HG02588 (cell line): ENCODE results near the gene AUTS2.

ENCODE experiments used
- ATAC-seq: cut with Tn5 transposase; IDR thresholded peaks from one replicate; pipeline ENCODE4 v1.9.1; 2021; ENCODE audit warnings: mild to moderate bottlenecking, moderate library complexity; ENCODE audit not compliant: unreplicated experiment

Gene AUTS2

GRCh38 chr7:70383066-70383782 is 784.9 kb downstream of the AUTS2 start:
- no peak for ATAC-seq

GRCh38 chr7:70384024-70384423 is 785.7 kb downstream of the AUTS2 start:
- ATAC-seq = no peak

GRCh38 chr7:70384891-70385290 is 786.6 kb downstream of the AUTS2 start:
- no peak for ATAC-seq

- no peak for ATAC-seq
These were observed 788.9 kb downstream of the AUTS2 start for GRCh38 chr7:70387217-70387616.

DNA sequence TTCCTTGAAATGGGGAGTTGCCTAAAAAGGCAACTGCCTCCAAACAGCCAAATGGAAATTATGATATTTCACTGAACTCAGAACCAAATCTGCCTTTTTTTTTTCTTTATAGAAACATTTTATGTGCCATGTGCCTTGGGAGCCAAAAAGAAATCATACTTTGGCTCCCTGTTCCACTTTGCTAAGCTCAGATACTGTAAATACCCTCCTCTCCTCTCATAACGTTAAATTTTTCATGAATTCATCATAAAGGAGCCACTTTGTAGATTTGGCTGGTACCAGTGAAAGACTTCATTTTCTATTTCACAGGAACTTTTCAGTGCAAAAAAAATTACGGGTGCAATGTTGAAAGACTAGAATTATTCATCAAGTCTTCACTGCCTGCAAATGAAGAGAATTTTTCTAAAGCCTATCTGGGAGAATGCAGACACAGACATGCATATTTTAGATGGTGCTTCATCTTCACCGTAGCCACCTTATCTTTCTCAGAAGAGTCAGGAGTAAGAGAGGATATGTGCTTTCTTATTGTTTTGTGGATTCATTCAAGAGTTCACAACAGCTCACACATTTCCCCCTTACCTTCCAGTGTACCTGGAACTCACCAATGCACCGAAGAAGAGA is 791.4 kb downstream of the AUTS2 start:
- ATAC-seq = no peak

- no peak for ATAC-seq
These were observed 792.0 kb downstream of the AUTS2 start for GRCh38 chr7:70390251-70390650.

DNA sequence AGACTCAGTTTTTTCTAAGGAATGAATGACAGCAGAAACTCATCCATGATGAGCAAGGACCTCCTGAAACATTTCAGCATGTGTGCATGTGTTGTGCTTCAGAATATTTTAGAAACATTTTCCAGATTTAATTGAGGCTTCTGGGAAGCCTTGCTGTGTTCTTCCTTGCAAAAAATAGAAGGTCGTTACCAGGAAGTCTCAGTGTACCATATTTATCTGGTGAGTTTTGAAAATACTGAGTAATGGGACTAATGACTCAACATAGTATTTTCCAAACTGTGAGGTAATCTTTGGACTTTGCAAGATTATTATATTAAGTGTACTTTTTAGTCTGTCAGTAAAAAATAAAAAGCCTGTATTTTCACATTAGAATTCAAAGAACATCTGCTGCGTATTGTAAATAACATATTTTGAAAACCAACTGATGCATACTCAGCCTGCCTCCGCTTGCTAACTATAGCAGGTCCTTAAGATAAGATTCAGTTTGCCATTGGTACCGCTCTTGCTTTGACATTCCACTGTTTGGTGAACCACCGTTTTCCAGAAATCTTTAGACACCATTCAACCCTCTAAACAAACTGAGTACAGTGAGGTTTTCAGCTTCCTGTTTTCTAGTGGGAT is 794.1 kb downstream of the AUTS2 start:
- no peak for ATAC-seq

- ATAC-seq = no peak
These were observed 794.7 kb downstream of the AUTS2 start for GRCh38 chr7:70392877-70393435.

- ATAC-seq = no peak
These were observed 795.7 kb downstream of the AUTS2 start for GRCh38 chr7:70393956-70394355.

GRCh38 chr7:70400829-70401380 is 802.6 kb downstream of the AUTS2 start:
- ATAC-seq = no peak

GRCh38 chr7:70402069-70402468 is 803.8 kb downstream of the AUTS2 start:
- ATAC-seq = no peak

- ATAC-seq = no peak
These were observed 807.0 kb downstream of the AUTS2 start for GRCh38 chr7:70405241-70405640.

DNA sequence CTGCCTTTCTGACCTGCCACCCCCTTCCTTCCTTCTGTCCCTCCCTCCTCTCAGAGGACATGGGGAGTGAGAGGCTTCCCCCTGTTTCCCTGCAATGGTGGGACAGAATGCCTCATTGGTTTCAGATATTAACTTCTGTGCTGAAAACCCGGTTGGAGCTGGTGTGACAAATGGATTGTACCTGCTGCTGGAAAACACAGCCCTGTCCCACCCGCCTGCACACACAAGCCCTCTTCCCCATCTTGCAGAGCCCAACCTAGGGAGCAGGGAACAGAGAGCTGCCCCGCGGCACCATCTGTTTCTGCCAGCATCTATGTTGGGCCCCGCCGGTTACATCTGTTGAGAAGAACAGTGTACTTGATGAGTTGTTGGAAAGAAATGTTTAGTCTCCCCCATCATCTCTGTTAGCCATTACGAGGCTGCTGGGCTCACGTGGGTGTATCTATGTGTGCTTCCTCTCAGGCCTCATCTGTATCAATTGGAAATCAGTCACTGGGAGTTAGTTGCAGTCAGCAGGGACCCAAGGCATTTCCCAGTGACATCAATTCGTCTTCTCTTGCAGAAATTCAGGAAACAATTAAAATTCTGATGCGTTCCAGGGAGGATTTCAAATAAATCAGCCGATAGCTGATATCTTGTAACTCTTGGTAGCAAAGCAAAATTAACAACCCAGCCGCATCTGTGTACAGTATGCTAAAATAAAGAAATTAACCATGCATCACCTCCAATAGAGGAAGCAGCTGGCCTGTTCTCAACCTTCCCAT is 808.1 kb downstream of the AUTS2 start:
- ATAC-seq = no peak

DNA sequence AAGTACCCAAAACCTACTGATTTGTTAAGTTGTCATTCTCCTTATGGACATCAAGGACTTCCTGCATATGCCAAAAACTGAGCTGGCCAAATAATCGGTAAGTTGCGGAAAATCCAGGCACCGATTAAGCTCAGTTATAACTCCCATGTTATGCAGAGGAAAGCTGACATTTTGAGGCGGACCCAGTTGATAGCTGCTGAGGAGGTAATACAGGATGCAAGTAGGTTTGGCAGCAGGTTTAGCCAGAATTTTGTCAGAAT is 808.6 kb downstream of the AUTS2 start:
- no peak for ATAC-seq

DNA sequence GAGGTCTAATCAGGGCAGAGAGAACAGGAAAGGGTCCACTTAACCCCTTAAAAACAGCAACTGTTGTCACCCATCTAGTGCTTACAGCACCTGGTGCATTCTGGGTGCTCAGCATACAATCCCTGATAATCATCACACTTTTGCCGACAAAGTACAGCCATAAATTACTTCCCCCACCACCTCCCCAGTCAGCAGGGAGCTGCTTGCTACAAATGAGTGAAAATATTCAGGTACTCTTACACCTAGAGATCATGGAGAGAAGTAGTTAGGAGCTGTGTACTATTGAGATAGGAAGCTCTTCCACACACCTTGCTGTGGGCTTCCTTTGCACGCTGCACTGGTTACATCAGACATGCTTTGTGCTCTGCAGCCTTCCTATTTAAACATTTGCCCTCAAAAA is 810.2 kb downstream of the AUTS2 start:
- no peak for ATAC-seq

DNA sequence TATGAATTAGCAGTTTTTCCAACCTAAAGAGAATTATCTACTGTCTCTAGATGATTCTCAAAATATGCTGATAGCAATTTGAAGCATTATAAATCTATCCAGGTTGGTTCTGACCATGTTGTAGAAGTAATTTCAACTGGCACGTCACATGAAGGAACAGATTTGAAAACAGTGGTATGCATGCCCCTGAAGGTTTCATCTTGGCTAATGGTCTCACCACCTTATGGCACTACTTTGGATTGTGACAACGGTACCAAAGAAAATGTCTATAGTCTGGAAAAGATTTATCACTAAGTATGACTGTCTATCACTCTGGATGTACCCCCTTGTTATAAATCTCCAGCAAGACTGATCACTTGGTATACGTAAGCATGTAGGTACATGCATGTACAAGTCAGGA is 810.6 kb downstream of the AUTS2 start:
- ATAC-seq = no peak

DNA sequence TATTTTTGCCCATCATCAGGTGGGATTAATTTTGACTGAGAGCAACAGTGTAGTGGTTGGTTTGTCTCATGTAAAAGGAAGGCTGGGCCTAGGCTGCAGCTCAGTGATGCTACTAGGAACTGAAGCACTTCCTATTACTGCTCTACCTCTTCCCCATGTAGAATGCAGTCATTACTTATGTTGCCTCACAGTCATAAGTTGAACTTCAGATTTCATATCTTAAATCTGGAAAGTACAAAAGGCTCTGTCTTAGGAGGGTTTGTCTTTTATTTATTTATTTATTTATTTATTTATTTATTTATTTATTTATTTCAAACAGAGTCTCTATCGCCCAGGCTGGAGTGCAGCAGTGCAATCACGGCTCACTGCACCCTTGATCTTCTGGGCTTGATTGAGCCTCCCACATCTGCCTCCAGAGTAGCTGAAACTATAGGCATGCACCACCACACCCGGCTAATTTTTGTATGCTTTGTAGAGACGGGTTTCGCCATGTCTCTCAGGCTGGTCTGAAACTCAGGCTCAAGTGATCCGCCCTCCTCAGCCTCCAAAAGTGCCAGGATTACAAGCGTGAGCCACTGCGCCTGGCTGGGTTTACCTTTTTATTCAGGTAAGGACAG is 812.0 kb downstream of the AUTS2 start:
- no peak for ATAC-seq

DNA sequence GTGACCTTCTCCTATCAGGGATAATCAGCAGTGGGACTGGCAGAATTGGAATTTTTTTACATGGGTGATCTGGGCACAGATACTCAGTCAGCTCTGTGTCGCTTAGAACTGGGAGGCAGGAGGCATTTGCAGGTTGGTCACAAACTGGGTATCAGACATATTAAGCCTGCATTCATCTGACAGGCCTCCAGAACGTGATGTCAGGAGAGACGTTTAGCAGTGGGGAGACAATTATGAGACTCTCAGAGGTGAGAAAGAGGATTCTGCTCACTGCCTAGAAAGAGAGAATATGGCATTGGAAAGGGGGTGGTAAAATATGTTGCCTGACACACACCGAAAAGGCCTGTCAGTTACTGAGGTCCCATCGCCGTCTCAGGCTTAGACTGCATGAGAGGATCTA is 816.1 kb downstream of the AUTS2 start:
- ATAC-seq = no peak

DNA sequence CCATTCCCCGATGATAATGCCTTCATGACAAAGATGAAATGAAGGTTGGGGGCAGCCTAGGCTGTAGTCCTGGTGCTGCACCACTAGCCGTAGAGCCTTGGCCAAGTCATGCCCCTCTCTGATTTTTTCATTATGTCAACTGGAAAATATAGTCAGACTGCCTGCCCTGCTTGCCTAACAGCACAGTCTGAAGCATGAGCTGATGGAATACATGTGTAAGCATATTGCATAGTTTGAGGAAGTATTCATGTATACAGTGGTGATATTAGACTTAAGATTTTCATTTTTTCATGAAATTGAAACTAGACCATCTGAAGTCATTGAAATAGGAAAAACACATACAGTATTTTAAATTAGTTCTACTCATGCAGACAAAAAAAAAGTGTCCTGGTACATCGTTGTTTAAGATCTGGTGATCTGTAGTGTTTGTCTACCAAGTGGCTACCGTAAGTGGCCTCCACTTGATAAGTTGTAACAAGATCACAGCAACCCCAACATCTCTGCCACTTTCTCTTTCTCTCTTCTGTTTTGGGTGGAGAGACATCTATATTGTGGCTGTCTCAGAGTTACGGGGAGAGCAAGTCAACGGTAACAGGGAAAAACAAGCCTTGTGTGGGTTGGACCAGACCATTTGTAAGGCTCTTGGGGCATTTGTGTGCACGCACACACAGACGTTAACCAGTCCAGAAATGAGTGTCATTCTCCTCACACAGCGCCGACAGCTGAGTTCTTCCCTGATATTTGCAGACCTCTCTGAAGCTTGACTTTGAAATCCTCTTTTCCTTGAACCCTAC is 817.1 kb downstream of the AUTS2 start:
- peak; percentile 71 for ATAC-seq

GRCh38 chr7:70416347-70416985 is 818.2 kb downstream of the AUTS2 start:
- no peak for ATAC-seq
